DOHH2 (cell line): ENCODE results near the gene NPRL2.

Experiments used
- H3F3A ChIP-seq: fragments of 200-600 bp; sonication (generic), shearing (Covaris generic); 2 replicates; pipeline ENCODE4 v1.6.0; 2016; ENCODE audit warnings: antibody characterized with exemption, mild to moderate bottlenecking; ENCODE audit not compliant: control insufficient read depth, insufficient read depth
- H3K27ac ChIP-seq: fragments of 200-600 bp; sonication (generic); 2 replicates; pipeline ENCODE4 v1.5.1; 2014; ENCODE audit warnings: low read depth, mild to moderate bottlenecking, low read length, moderate library complexity
- H3K27me3 ChIP-seq: fragments of 200-600 bp; sonication (generic); 2 replicates; pipeline ENCODE4 v1.6.1; 2014; ENCODE audit warnings: mild to moderate bottlenecking, low read length, mixed read lengths; ENCODE audit not compliant: control insufficient read depth
- H3K36me3 ChIP-seq: fragments of 200-600 bp; sonication (generic); 2 replicates; pipeline ENCODE4 v1.6.1; 2014; ENCODE audit warnings: mild to moderate bottlenecking, low read length, moderate library complexity, mixed read lengths; ENCODE audit not compliant: control insufficient read depth
- H3K4me1 ChIP-seq: fragments of 200-600 bp; sonication (generic); 2 replicates; pipeline ENCODE4 v1.6.1; 2014; ENCODE audit warnings: mild to moderate bottlenecking, low read length, mixed read lengths; ENCODE audit not compliant: control insufficient read depth
- H3K4me2 ChIP-seq: fragments of 200-600 bp; sonication (generic); 2 replicates; pipeline ENCODE4 v1.6.0; 2014; ENCODE audit warnings: mild to moderate bottlenecking, low read length, moderate library complexity
- H3K4me3 ChIP-seq: fragments of 200-600 bp; sonication (generic); 2 replicates; pipeline ENCODE4 v1.5.1; 2014; ENCODE audit warnings: mild to moderate bottlenecking, low read length, mixed read lengths
- H3K79me2 ChIP-seq: fragments of 200-600 bp; sonication (generic); 2 replicates; pipeline ENCODE4 v1.6.1; 2014; ENCODE audit warnings: mild to moderate bottlenecking, low read length, mixed read lengths; ENCODE audit not compliant: control insufficient read depth
- H3K9me2 ChIP-seq: fragments of 200-600 bp; sonication (generic); replicated peaks from 2 replicates; pipeline ENCODE4 v1.6.1; 2014; ENCODE audit warnings: mild to moderate bottlenecking, low read length, mixed read lengths; ENCODE audit not compliant: control insufficient read depth
- H3K9me3 ChIP-seq: fragments of 200-600 bp; sonication (generic); 2 replicates; pipeline ENCODE4 v1.6.1; 2014; ENCODE audit warnings: antibody characterized with exemption, low read length, mixed read lengths; ENCODE audit not compliant: control insufficient read depth, insufficient read depth
- H4K20me1 ChIP-seq: fragments of 200-600 bp; sonication (generic); 2 replicates; pipeline ENCODE4 v1.6.0; 2014; ENCODE audit warnings: low read depth, mild to moderate bottlenecking, antibody characterized with exemption, low read length, moderate library complexity; ENCODE audit not compliant: control insufficient read depth, insufficient read depth
- CTCF ChIP-seq: fragments of 200-600 bp; sonication (generic); IDR thresholded peaks from one replicate; pipeline ENCODE4 v1.5.1; 2014; ENCODE audit warnings: antibody characterized with exemption, mild to moderate bottlenecking, low read depth, low read length; ENCODE audit not compliant: poor library complexity, severe bottlenecking
- EZH2phosphoT487 ChIP-seq: fragments of 200-600 bp; sonication (generic); IDR thresholded peaks from 2 replicates; pipeline ENCODE4 v1.6.1; 2017; ENCODE audit warnings: borderline replicate concordance, mild to moderate bottlenecking, antibody characterized with exemption, low read length, moderate library complexity, mixed read lengths

NPRL2 gene

GRCh38 chr3:50318615-50319014 is 32.0 kb downstream of the NPRL2 start:
- Histone ChIP-seq H3K27me3 (no peaks in the 10 kb centered on the region), H3K27ac (no peak overlapping the region), H3K4me3 (no peak overlapping the region), H3K4me1 (peaks cover 22% of the 10 kb centered on the region), H4K20me1 (no peaks in the 10 kb centered on the region), H3K9me2 (no peaks in the 10 kb centered on the region), H3K79me2 (peaks cover 3% of the 10 kb centered on the region; the same call in 1 of the 2 replicates), H3F3A (no peaks in the 10 kb centered on the region), H3K9me3 (no peaks in the 10 kb centered on the region), H3K36me3 (peaks cover 10% of the 10 kb centered on the region), H3K4me2 (no peak overlapping the region)
- TF ChIP-seq CTCF (no peak), EZH2phosphoT487 (no peak)

- no peaks in the 10 kb centered on the region for H4K20me1 ChIP-seq
- peaks cover 22% of the 10 kb centered on the region for H3K4me1 ChIP-seq
- no peaks in the 10 kb centered on the region for H3K9me2 ChIP-seq
- peaks cover 3% of the 10 kb centered on the region; the same call in 1 of the 2 replicates for H3K79me2 ChIP-seq
- no peaks in the 10 kb centered on the region for H3K9me3 ChIP-seq
- TF ChIP-seq EZH2phosphoT487 (no peak), CTCF (no peak)
- H3K27me3 ChIP-seq, result no peaks in the 10 kb centered on the region
- no peak overlapping the region for H3K4me3 ChIP-seq
- peaks cover 10% of the 10 kb centered on the region for H3K36me3 ChIP-seq
- no peak overlapping the region for H3K27ac ChIP-seq
- H3K4me2 ChIP-seq, result no peak overlapping the region
- H3F3A ChIP-seq, result no peaks in the 10 kb centered on the region
These were observed 32.4 kb downstream of the NPRL2 start for GRCh38 chr3:50318163-50318562.

- Histone ChIP-seq H3F3A (no peaks in the 10 kb centered on the region), H3K27me3 (no peaks in the 10 kb centered on the region), H3K4me3 (no peak overlapping the region), H3K4me1 (peaks cover 22% of the 10 kb centered on the region), H3K9me3 (no peaks in the 10 kb centered on the region), H4K20me1 (no peaks in the 10 kb centered on the region), H3K9me2 (no peaks in the 10 kb centered on the region), H3K4me2 (no peak overlapping the region), H3K36me3 (peaks cover 10% of the 10 kb centered on the region), H3K79me2 (peaks cover 3% of the 10 kb centered on the region; the same call in 1 of the 2 replicates), H3K27ac (no peak overlapping the region)
- TF ChIP-seq EZH2phosphoT487, result no peak
- TF ChIP-seq CTCF, result no peak
These were observed 33.3 kb downstream of the NPRL2 start for GRCh38 chr3:50317300-50317699.
